HG02571 (cell line): Measurements from ENCODE around the gene ANKRD11.
"Not testable (repeated sequence)": the region's sequence is repeated elsewhere in the genome, so short reads cannot be mapped to it uniquely, and the experiment has no call there.

Experiments used
- ATAC-seq: cut with Tn5 transposase; IDR thresholded peaks from one replicate; pipeline ENCODE4 v1.9.1; 2021; ENCODE audit warnings: mild to moderate bottlenecking, moderate library complexity; ENCODE audit not compliant: unreplicated experiment

Gene ANKRD11

GRCh38 chr16:89454378-89455125, 35.8 kb downstream of the ANKRD11 start:
- not testable (repeated sequence) for ATAC-seq

GRCh38 chr16:89453501-89454321, 36.6 kb downstream of the ANKRD11 start:
- ATAC-seq: no peak

- no peak for ATAC-seq
Observed at GRCh38 chr16:89452925-89453324, 37.4 kb downstream of the ANKRD11 start.

GRCh38 chr16:89452241-89452640, 38.1 kb downstream of the ANKRD11 start:
- ATAC-seq: no peak

- ATAC-seq: no peak
Observed at GRCh38 chr16:89450537-89450936, 39.8 kb downstream of the ANKRD11 start.

GRCh38 chr16:89449726-89450335, 40.5 kb downstream of the ANKRD11 start:
- no peak for ATAC-seq

- ATAC-seq: no peak
Observed at GRCh38 chr16:89448656-89449055, 41.7 kb downstream of the ANKRD11 start.

GRCh38 chr16:89446975-89447293, 43.4 kb downstream of the ANKRD11 start:
- ATAC-seq: no peak

- no peak for ATAC-seq
Observed at GRCh38 chr16:89446136-89446974, 44.0 kb downstream of the ANKRD11 start.

- no peak for ATAC-seq
Observed at GRCh38 chr16:89445166-89445565, 45.2 kb downstream of the ANKRD11 start.

- ATAC-seq: no peak
Observed at GRCh38 chr16:89444728-89445127, 45.6 kb downstream of the ANKRD11 start.

GRCh38 chr16:89444151-89444723, 46.1 kb downstream of the ANKRD11 start:
- ATAC-seq: no peak

GRCh38 chr16:89443727-89444084, 46.7 kb downstream of the ANKRD11 start:
- no peak for ATAC-seq

- ATAC-seq: no peak
Observed at GRCh38 chr16:89442990-89443726, 47.2 kb downstream of the ANKRD11 start.

GRCh38 chr16:89442588-89442987, 47.8 kb downstream of the ANKRD11 start:
- no peak for ATAC-seq

GRCh38 chr16:89439659-89440058, 50.7 kb downstream of the ANKRD11 start:
- ATAC-seq: no peak

- ATAC-seq: no peak
Observed at GRCh38 chr16:89437991-89438390, 52.4 kb downstream of the ANKRD11 start.

GRCh38 chr16:89437251-89437987, 52.9 kb downstream of the ANKRD11 start:
- ATAC-seq: no peak

GRCh38 chr16:89436366-89436765, 54.0 kb downstream of the ANKRD11 start:
- no peak for ATAC-seq
